Stimulated activated CD4-positive, alpha-beta T cell treated with anti-CD3 and anti-CD28 coated beads, Interleukin-15, amount 100 ng/mL, for 24 hours (primary cell): ENCODE measurements around the gene ATL1.
"Not testable (repeated sequence)": the region's sequence is repeated elsewhere in the genome, so short reads cannot be mapped to it uniquely, and the experiment has no call there.

Experiments used
- DNase-seq: peaks from one replicate; pipeline ENCODE4 v3.0.0-alpha.2; 2020

ATL1 gene

GRCh38 chr14:50538034-50538433 is 21.9 kb upstream of the ATL1 start:
- not testable (repeated sequence) for DNase-seq

- no peak for DNase-seq
Measured at GRCh38 chr14:50539051-50539450, 20.9 kb upstream of the ATL1 start.

GRCh38 chr14:50541159-50541567 is 18.8 kb upstream of the ATL1 start:
- no peak for DNase-seq

- peak; percentile 46 for DNase-seq
Measured at GRCh38 chr14:50542941-50543418, 17.0 kb upstream of the ATL1 start.

- DNase-seq, result no peak
Measured at GRCh38 chr14:50544911-50545310, 15.0 kb upstream of the ATL1 start.

- DNase-seq, result no peak
Measured at GRCh38 chr14:50545618-50546017, 14.3 kb upstream of the ATL1 start.

- no peak for DNase-seq
Measured at GRCh38 chr14:50550294-50550693, 9.7 kb upstream of the ATL1 start.

GRCh38 chr14:50551877-50552276 is 8.1 kb upstream of the ATL1 start:
- DNase-seq, result no peak

- not testable (repeated sequence) for DNase-seq
Measured at GRCh38 chr14:50552796-50553195, 7.1 kb upstream of the ATL1 start.

- peak; percentile 79 for DNase-seq
Measured at GRCh38 chr14:50560931-50561285, 963 bp downstream of the ATL1 start.

GRCh38 chr14:50562841-50563240 is 2.9 kb downstream of the ATL1 start:
- DNase-seq, result no peak

- DNase-seq, result no peak
Measured at GRCh38 chr14:50569714-50570274, 9.8 kb downstream of the ATL1 start.

- no peak for DNase-seq
Measured at GRCh38 chr14:50573862-50574261, 13.9 kb downstream of the ATL1 start.

- no peak for DNase-seq
Measured at GRCh38 chr14:50575769-50576168, 15.8 kb downstream of the ATL1 start.

GRCh38 chr14:50577982-50578381 is 18.0 kb downstream of the ATL1 start:
- DNase-seq, result no peak

- no peak for DNase-seq
Measured at GRCh38 chr14:50578433-50578832, 18.5 kb downstream of the ATL1 start.

GRCh38 chr14:50590464-50590863 is 30.5 kb downstream of the ATL1 start:
- no peak for DNase-seq

- DNase-seq, result no peak
Measured at GRCh38 chr14:50594577-50595316, 34.8 kb downstream of the ATL1 start.

- no peak for DNase-seq
Measured at GRCh38 chr14:50598765-50599164, 38.8 kb downstream of the ATL1 start.

GRCh38 chr14:50599700-50600444 is 39.9 kb downstream of the ATL1 start:
- no peak for DNase-seq

- DNase-seq, result no peak
Measured at GRCh38 chr14:50600849-50601248, 40.9 kb downstream of the ATL1 start.

GRCh38 chr14:50601394-50601793 is 41.4 kb downstream of the ATL1 start:
- no peak for DNase-seq

- no peak for DNase-seq
Measured at GRCh38 chr14:50602035-50602434, 42.1 kb downstream of the ATL1 start.

- DNase-seq, result no peak
Measured at GRCh38 chr14:50603565-50603964, 43.6 kb downstream of the ATL1 start.
